Measurements from ENCODE around the gene WBP2NL.

GRCh38 chr22:42061041-42061440, 62.5 kb downstream of the WBP2NL start:
- TF ChIP-seq ZC3H10 (CRISPR knock-in tag; IDR thresholded peaks at IDR 0.05), result no peak
- TF ChIP-seq ZFP30 (CRISPR knock-in tag; IDR thresholded peaks at IDR 0.05), result no peak
- no peak for TF ChIP-seq TOX (CRISPR knock-in tag; IDR thresholded peaks at IDR 0.05; ENCODE audit: borderline replicate concordance)
